HG03469 (cell line): ENCODE results near the gene TNKS2.
A peak's percentile ranks its signal among the peaks of the same experiment; 100 is the strongest.
"Not testable (repeated sequence)": the region's sequence is repeated elsewhere in the genome, so short reads cannot be mapped to it uniquely, and the experiment has no call there.

Experiments
- ATAC-seq: cut with Tn5 transposase; IDR thresholded peaks from one replicate; pipeline ENCODE4 v1.9.1; 2021; ENCODE audit warnings: mild to moderate bottlenecking, moderate library complexity, moderate number of reproducible peaks; ENCODE audit not compliant: unreplicated experiment

Gene TNKS2

GRCh38 chr10:91796331-91797047, 1.7 kb upstream of the TNKS2 start:
- no peak for ATAC-seq

- ATAC-seq, result no peak
Observed at GRCh38 chr10:91797048-91797690, 1.1 kb upstream of the TNKS2 start.

GRCh38 chr10:91798649-91799611, 704 bp downstream of the TNKS2 start:
- peak; percentile 32 for ATAC-seq

- ATAC-seq, result no peak
Observed at GRCh38 chr10:91799612-91799975, 1.4 kb downstream of the TNKS2 start.

- no peak for ATAC-seq
Observed at GRCh38 chr10:91800182-91800581, 2.0 kb downstream of the TNKS2 start.

GRCh38 chr10:91800756-91801155, 2.5 kb downstream of the TNKS2 start:
- no peak for ATAC-seq

- ATAC-seq, result no peak
Observed at GRCh38 chr10:91803386-91804125, 5.3 kb downstream of the TNKS2 start.

- ATAC-seq, result no peak
Observed at GRCh38 chr10:91804126-91804510, 5.9 kb downstream of the TNKS2 start.

GRCh38 chr10:91805110-91805838, 7.0 kb downstream of the TNKS2 start:
- no peak for ATAC-seq

GRCh38 chr10:91807264-91807663, 9.0 kb downstream of the TNKS2 start:
- not testable (repeated sequence) for ATAC-seq

- no peak for ATAC-seq
Observed at GRCh38 chr10:91813251-91813650, 15.0 kb downstream of the TNKS2 start.

- no peak for ATAC-seq
Observed at GRCh38 chr10:91816981-91817380, 18.8 kb downstream of the TNKS2 start.

GRCh38 chr10:91820144-91820543, 21.9 kb downstream of the TNKS2 start:
- ATAC-seq, result no peak

- ATAC-seq, result no peak
Observed at GRCh38 chr10:91824076-91824475, 25.9 kb downstream of the TNKS2 start.

- ATAC-seq, result no peak
Observed at GRCh38 chr10:91829268-91829667, 31.0 kb downstream of the TNKS2 start.

GRCh38 chr10:91838199-91838598, 40.0 kb downstream of the TNKS2 start:
- no peak for ATAC-seq

GRCh38 chr10:91843083-91843482, 44.9 kb downstream of the TNKS2 start:
- ATAC-seq, result no peak

GRCh38 chr10:91856637-91857036, 58.4 kb downstream of the TNKS2 start:
- ATAC-seq, result no peak

GRCh38 chr10:91860885-91861284, 62.7 kb downstream of the TNKS2 start:
- ATAC-seq, result no peak

GRCh38 chr10:91864099-91864498, 65.9 kb downstream of the TNKS2 start:
- no peak for ATAC-seq
